A549 (cell line): ENCODE data around the gene CLDN17. TPM values are rescaled to one million over a fixed set of nuclear protein-coding genes. Genes with fewer than 3 reads are reported as not detected.
A peak's percentile ranks its signal among the peaks of the same experiment; 100 is the strongest.

Source experiments
- ATAC-seq, 2 experiments: fragments of 200-7000 bp in 1 of 2; fragments of >200 bp in 1 of 2; cut with Nextera tagmentation in 1 of 2; cut with Tn5 transposase in 1 of 2; 3 replicates each; pipeline versions ENCODE4 v1.8.0 to v1.9.1; 2018 to 2020; ENCODE audit warnings: mild to moderate bottlenecking in 1 of 2, moderate library complexity in 1 of 2
- CTCF ChIA-PET: fragments of 300-600 bp; sonication (Branson Sonifier 250); formaldehyde crosslinking; extraction: SDS; loops from one replicate; lab custom pipeline; 2021; ENCODE audit warnings: antibody characterized with exemption, inconsistent platforms; lab: Yijun Ruan, JAX
- POLR2A ChIA-PET: fragments of 350-600 bp; formaldehyde crosslinking; extraction: SDS; loops from one replicate; lab custom pipeline; 2021; ENCODE audit warnings: antibody characterized with exemption, inconsistent platforms; lab: Yijun Ruan, JAX
- DNase-seq, 2 experiments: peaks; one replicate each; pipeline versions ENCODE4 v3.0.0 to v3.0.0-alpha.2; 2011 to 2016; ENCODE audit warnings: low read depth in 1 of 2, low spot score in 1 of 2
- FAIRE-seq: peaks from 2 replicates; lab custom pipeline; 2011; peaks lifted over from hg19 to GRCh38; lab: Jason Lieb, UNC
- H3K27ac ChIP-seq, 2 experiments: fragments of >200 bp; sonication (Bioruptor Twin); formaldehyde crosslinking; 3 replicates each; pipeline ENCODE4 v1.5.1; 2016 to 2017
- H3K4me1 ChIP-seq: fragments of >200 bp; sonication (Bioruptor Twin); formaldehyde crosslinking; 3 replicates; pipeline ENCODE4 v1.6.1; 2016
- H3K4me2 ChIP-seq: fragments of >200 bp; sonication (Bioruptor Twin); formaldehyde crosslinking; 3 replicates; pipeline ENCODE4 v1.6.1; 2016
- H3K4me3 ChIP-seq: fragments of >200 bp; sonication (Bioruptor Twin); formaldehyde crosslinking; 3 replicates; pipeline ENCODE4 v1.5.1; 2016
- H3K9me3 ChIP-seq: fragments of >200 bp; sonication (Bioruptor Twin); formaldehyde crosslinking; 3 replicates; pipeline ENCODE4 v1.6.1; 2016
- BHLHE40 ChIP-seq: IDR thresholded peaks from 2 replicates; pipeline ENCODE4 v1.6.1; 2012; ENCODE audit warnings: low read depth, low read length, inconsistent platforms
- CBX2 ChIP-seq: fragments of 200-600 bp; sonication (generic); IDR thresholded peaks from 2 replicates; pipeline ENCODE4 v1.6.1; 2016; ENCODE audit warnings: low read depth, mild to moderate bottlenecking, borderline replicate concordance
- CEBPB ChIP-seq, 2 experiments: fragments of >200 bp in 1 of 2; sonication (Bioruptor Twin) in 1 of 2; formaldehyde crosslinking in 1 of 2; IDR thresholded peaks; 2 replicates each; pipeline ENCODE4 v1.6.1; 2012 to 2016
- CHD4 ChIP-seq: fragments of 200-600 bp; sonication (generic); IDR thresholded peaks from 2 replicates; pipeline ENCODE4 v1.6.1; 2016; ENCODE audit warnings: antibody characterized with exemption, mild to moderate bottlenecking, borderline replicate concordance
- ELK1 ChIP-seq: fragments of 150-350 bp; IDR thresholded peaks from 2 replicates; pipeline ENCODE4 v1.6.1; 2014; ENCODE audit warnings: low read depth, mild to moderate bottlenecking, low read length
- EP300 ChIP-seq, 2 experiments: fragments of >200 bp; sonication (Bioruptor Twin); formaldehyde crosslinking; IDR thresholded peaks; 2 replicates in 1 of 2; 3 replicates in 1 of 2; pipeline ENCODE4 v1.6.1; 2016 to 2017
- JUN ChIP-seq, 2 experiments: fragments of >200 bp; sonication (Bioruptor Twin); formaldehyde crosslinking; IDR thresholded peaks; 2 replicates in 1 of 2; 3 replicates in 1 of 2; pipeline ENCODE4 v1.6.1; 2016 to 2017
- MAFK ChIP-seq: fragments of 450-650 bp; IDR thresholded peaks from 2 replicates; pipeline ENCODE4 v1.6.1; 2014; ENCODE audit not compliant: partially characterized antibody
- MYC ChIP-seq: IDR thresholded peaks from 2 replicates; pipeline ENCODE4 v1.6.1; 2012; ENCODE audit warnings: mild to moderate bottlenecking, inconsistent platforms, low read length, improper control_type of control experiment, borderline replicate concordance
- NFE2L2 ChIP-seq: fragments of 150-350 bp; conservative IDR thresholded peaks from 2 replicates; pipeline ENCODE4 v1.6.1; 2014; ENCODE audit warnings: low read length
- PHF8 ChIP-seq: fragments of 200-600 bp; sonication (generic); IDR thresholded peaks from 2 replicates; pipeline ENCODE4 v1.6.1; 2016; ENCODE audit warnings: low read depth, mild to moderate bottlenecking, antibody characterized with exemption, moderate library complexity, borderline replicate concordance
- SREBF2 ChIP-seq: fragments of 450-650 bp; IDR thresholded peaks from 2 replicates; pipeline ENCODE4 v1.6.1; 2014; ENCODE audit warnings: mild to moderate bottlenecking, moderate library complexity
- ZNF302 ChIP-seq: fragments of 250-450 bp; sonication (Bioruptor Pico); IDR thresholded peaks from 2 replicates; pipeline ENCODE4 v1.9.0; 2021; ENCODE audit warnings: inconsistent platforms, mild to moderate bottlenecking, moderate library complexity
- WGBS: methylation state at CpG from one replicate; pipeline ENCODE4 v1.1.6; 2017; ENCODE audit errors: missing lambda C conversion rate; 5-methylcytosine and 5-hydroxymethylcytosine counted together
- polyA plus RNA-seq, 4 experiments: library from polyadenylated mRNA; depleted of rRNA in 3 of 4; stranded (reverse); fragments of >200 nt; fragmentation: RNase III in 1 of 4; extraction: RNeasy Plus Mini Kit Qiagen cat#74134 plus additional on column Dnase treatment in 1 of 4; gene quantifications; 2 replicates in 3 of 4; 3 replicates in 1 of 4; pipeline ENCODE4 v1.2.3, GENCODE V29; 2011 to 2017
- TF ChIP-seq, protein P1 (sequence below): fragments of 250-450 bp; sonication (Bioruptor Pico); IDR thresholded peaks from 2 replicates; pipeline ENCODE4 v1.5.0; 2020; ENCODE audit warnings: low read depth, mild to moderate bottlenecking, moderate library complexity
- TF ChIP-seq, protein P2 (sequence below): fragments of >200 bp; sonication (Bioruptor Twin); formaldehyde crosslinking; IDR thresholded peaks from 3 replicates; pipeline ENCODE4 v1.5.1; 2016
- TF ChIP-seq, protein P3 (sequence below): fragments of >200 bp; sonication (Bioruptor Twin); formaldehyde crosslinking; IDR thresholded peaks from 2 replicates; pipeline ENCODE4 v1.6.1; 2016

Gene CLDN17
- polyA plus RNA-seq, 2 of the 4 experiments (the other 2 are of a cell fraction): not detected

DNA sequence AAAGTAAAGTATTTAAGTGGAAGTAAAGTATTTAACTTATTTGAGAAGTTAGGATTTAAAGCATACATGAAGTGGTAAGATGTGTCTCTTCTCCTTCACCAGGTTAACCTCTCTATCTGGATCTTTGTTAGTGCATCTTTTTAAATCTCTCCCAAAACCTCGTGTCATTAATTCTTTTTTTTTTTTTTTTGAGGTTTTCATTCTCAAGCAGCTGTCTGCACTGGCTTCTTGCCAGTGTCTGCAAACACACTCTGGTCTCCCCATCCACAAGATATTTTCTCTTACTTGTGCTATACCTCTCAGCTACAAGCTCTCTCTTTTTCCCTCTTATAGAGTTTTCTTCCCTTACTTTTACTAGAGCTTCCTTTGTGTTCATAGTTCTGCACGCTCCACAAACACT, 49.0 kb downstream of the CLDN17 start:
- no peaks in the 10 kb centered on the region for H3K4me1 ChIP-seq
- H3K27ac ChIP-seq: no peak overlapping the region
- H3K9me3 ChIP-seq: no peaks in the 10 kb centered on the region
- H3K4me2 ChIP-seq: no peak overlapping the region
- no peak for ATAC-seq
- TF ChIP-seq SREBF2 (no peak), ZNF302 (CRISPR knock-in tag) (no peak), CBX2 (no peak), MYC (no peak), CHD4 (no peak), EP300 (IDR thresholded peaks at IDR 0.05) (no peak), CEBPB (IDR thresholded peaks at IDR 0.05) (no peak), BHLHE40 (no peak), PHF8 (no peak), JUN (IDR thresholded peaks at IDR 0.05) (no peak)
- TF ChIP-seq, protein P1, sequence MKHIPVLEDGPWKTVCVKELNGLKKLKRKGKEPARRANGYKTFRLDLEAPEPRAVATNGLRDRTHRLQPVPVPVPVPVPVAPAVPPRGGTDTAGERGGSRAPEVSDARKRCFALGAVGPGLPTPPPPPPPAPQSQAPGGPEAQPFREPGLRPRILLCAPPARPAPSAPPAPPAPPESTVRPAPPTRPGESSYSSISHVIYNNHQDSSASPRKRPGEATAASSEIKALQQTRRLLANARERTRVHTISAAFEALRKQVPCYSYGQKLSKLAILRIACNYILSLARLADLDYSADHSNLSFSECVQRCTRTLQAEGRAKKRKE: no peak
- TF ChIP-seq, protein P2, sequence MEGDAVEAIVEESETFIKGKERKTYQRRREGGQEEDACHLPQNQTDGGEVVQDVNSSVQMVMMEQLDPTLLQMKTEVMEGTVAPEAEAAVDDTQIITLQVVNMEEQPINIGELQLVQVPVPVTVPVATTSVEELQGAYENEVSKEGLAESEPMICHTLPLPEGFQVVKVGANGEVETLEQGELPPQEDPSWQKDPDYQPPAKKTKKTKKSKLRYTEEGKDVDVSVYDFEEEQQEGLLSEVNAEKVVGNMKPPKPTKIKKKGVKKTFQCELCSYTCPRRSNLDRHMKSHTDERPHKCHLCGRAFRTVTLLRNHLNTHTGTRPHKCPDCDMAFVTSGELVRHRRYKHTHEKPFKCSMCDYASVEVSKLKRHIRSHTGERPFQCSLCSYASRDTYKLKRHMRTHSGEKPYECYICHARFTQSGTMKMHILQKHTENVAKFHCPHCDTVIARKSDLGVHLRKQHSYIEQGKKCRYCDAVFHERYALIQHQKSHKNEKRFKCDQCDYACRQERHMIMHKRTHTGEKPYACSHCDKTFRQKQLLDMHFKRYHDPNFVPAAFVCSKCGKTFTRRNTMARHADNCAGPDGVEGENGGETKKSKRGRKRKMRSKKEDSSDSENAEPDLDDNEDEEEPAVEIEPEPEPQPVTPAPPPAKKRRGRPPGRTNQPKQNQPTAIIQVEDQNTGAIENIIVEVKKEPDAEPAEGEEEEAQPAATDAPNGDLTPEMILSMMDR: no peak
- TF ChIP-seq, protein P3, sequence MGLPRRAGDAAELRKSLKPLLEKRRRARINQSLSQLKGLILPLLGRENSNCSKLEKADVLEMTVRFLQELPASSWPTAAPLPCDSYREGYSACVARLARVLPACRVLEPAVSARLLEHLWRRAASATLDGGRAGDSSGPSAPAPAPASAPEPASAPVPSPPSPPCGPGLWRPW: no peak
- 3% methylated on average over 2 of the region's 2 CpGs for WGBS
- ChIA-PET POLR2A (no interaction called here), CTCF (interaction anchor here (0.6 kb wide), 1 partner anchor 920 kb away, joined by 3 read pairs; no protein-coding TSS in a partner anchor)
- no peak overlapping the region for H3K4me3 ChIP-seq
- DNase-seq: no peak
- no peak for FAIRE-seq

DNA sequence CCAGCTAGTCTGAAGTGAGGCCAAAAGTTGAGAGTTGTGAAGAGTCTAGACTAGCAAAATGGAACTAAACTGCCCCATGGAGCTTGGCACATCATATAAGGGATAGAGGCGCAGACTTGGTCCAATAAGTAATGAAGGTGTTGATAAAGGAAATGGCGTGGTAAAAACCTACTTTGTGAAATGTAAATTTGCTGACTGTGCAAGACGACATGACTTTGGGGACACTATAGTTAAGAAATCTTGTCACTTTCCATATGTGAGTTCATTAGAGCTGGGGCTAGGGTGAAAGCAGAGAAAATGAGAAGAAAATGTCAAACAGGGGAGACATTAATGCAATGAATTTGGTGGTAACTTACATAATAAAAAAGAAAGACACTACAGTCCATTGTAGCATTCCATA, 50.1 kb downstream of the CLDN17 start:
- no peak overlapping the region for H3K4me2 ChIP-seq
- DNase-seq (no peak), FAIRE-seq (no peak), ATAC-seq (no peak)
- POLR2A ChIA-PET: no interaction called here
- CTCF ChIA-PET: no interaction called here
- no peaks in the 10 kb centered on the region for H3K4me1 ChIP-seq
- H3K27ac ChIP-seq: no peak overlapping the region
- no peaks in the 10 kb centered on the region for H3K9me3 ChIP-seq
- no peak overlapping the region for H3K4me3 ChIP-seq
- TF ChIP-seq NFE2L2 (no peak), BHLHE40 (no peak), MAFK (peak; percentile 84), ELK1 (no peak)
- WGBS: 1% methylated on average over 3 of the region's 3 CpGs

Other genes starting within 250 kb of the CLDN17 start
- not detected in 2 replicates for gene GRIK1, start 226.8 kb downstream of the CLDN17 start, polyA plus RNA-seq (2011; rRNA removed)
- not detected in 3 replicates for gene GRIK1, start 226.8 kb downstream of the CLDN17 start, polyA plus RNA-seq (2017; fragmentation: RNase III; extraction: RNeasy Plus Mini Kit Qiagen cat#74134 plus additional on column Dnase treatment)
- not detected in 2 replicates for gene CLDN8, start 49.3 kb upstream of the CLDN17 start, polyA plus RNA-seq (2011; rRNA removed)
- gene CLDN8, start 49.3 kb upstream of the CLDN17 start, polyA plus RNA-seq (2017; fragmentation: RNase III; extraction: RNeasy Plus Mini Kit Qiagen cat#74134 plus additional on column Dnase treatment): not detected in 3 replicates
- gene KRTAP24-1, start 116.1 kb upstream of the CLDN17 start, polyA plus RNA-seq (2011; rRNA removed): not detected in 2 replicates
- not detected in 3 replicates for gene KRTAP24-1, start 116.1 kb upstream of the CLDN17 start, polyA plus RNA-seq (2017; fragmentation: RNase III; extraction: RNeasy Plus Mini Kit Qiagen cat#74134 plus additional on column Dnase treatment)
- gene KRTAP25-1, start 122.7 kb upstream of the CLDN17 start, polyA plus RNA-seq (2011; rRNA removed): not detected in 2 replicates
- gene KRTAP25-1, start 122.7 kb upstream of the CLDN17 start, polyA plus RNA-seq (2017; fragmentation: RNase III; extraction: RNeasy Plus Mini Kit Qiagen cat#74134 plus additional on column Dnase treatment): not detected in 3 replicates
- gene KRTAP26-1, start 153.5 kb upstream of the CLDN17 start, polyA plus RNA-seq (2011; rRNA removed): not detected in 2 replicates
- gene KRTAP26-1, start 153.5 kb upstream of the CLDN17 start, polyA plus RNA-seq (2017; fragmentation: RNase III; extraction: RNeasy Plus Mini Kit Qiagen cat#74134 plus additional on column Dnase treatment): not detected in 3 replicates
- gene KRTAP27-1, start 170.9 kb upstream of the CLDN17 start, polyA plus RNA-seq (2011; rRNA removed): not detected in 2 replicates
- gene KRTAP27-1, start 170.9 kb upstream of the CLDN17 start, polyA plus RNA-seq (2017; fragmentation: RNase III; extraction: RNeasy Plus Mini Kit Qiagen cat#74134 plus additional on column Dnase treatment): not detected in 3 replicates
- gene KRTAP23-1, start 181.8 kb upstream of the CLDN17 start, polyA plus RNA-seq (2011; rRNA removed): not detected in 2 replicates
- not detected in 3 replicates for gene KRTAP23-1, start 181.8 kb upstream of the CLDN17 start, polyA plus RNA-seq (2017; fragmentation: RNase III; extraction: RNeasy Plus Mini Kit Qiagen cat#74134 plus additional on column Dnase treatment)
- gene KRTAP13-2, start 205.5 kb upstream of the CLDN17 start, polyA plus RNA-seq (2011; rRNA removed): not detected in 2 replicates
- not detected in 3 replicates for gene KRTAP13-2, start 205.5 kb upstream of the CLDN17 start, polyA plus RNA-seq (2017; fragmentation: RNase III; extraction: RNeasy Plus Mini Kit Qiagen cat#74134 plus additional on column Dnase treatment)
- gene KRTAP13-1, start 229.2 kb upstream of the CLDN17 start, polyA plus RNA-seq (2011; rRNA removed): not detected in 2 replicates
- not detected in 3 replicates for gene KRTAP13-1, start 229.2 kb upstream of the CLDN17 start, polyA plus RNA-seq (2017; fragmentation: RNase III; extraction: RNeasy Plus Mini Kit Qiagen cat#74134 plus additional on column Dnase treatment)